ENCODE results near the gene ATP6V1B1.

ATP6V1B1 gene

GRCh38 chr2:70935468-70936164, at the start of gene ATP6V1B1:
ATP6V1B1 (plus strand) TSS chr2:70935900; CDS start chr2:70935955, 55 bp downstream.
- DNase-seq, result no peak

- DNase-seq, result no peak
These were observed 49.1 kb upstream of the ATP6V1B1 start for GRCh38 chr2:70886541-70886987.

DNA sequence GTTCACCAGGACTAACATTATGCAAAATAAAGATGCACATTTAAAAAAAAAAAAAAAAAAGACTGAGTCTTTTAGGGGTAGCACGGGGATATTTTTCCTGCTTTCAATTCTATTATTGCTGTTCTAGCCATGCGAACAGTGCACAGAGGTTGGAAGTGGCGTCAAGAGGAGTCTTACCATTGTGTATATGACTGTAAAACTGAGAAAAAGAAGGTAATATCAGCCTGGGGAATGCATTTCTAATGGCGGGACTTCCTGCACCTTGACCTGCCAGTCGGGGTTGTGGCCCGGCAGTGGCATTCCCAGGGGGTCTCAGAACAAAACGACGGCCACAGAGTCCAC, 48.5 kb upstream of the ATP6V1B1 start:
- DNase-seq, result no peak

GRCh38 chr2:70887550-70888246, 48.0 kb upstream of the ATP6V1B1 start:
- no peak for DNase-seq

- no peak for DNase-seq
These were observed 47.3 kb upstream of the ATP6V1B1 start for GRCh38 chr2:70888366-70888922.

GRCh38 chr2:70888923-70889715, 46.6 kb upstream of the ATP6V1B1 start:
- no peak for DNase-seq

DNA sequence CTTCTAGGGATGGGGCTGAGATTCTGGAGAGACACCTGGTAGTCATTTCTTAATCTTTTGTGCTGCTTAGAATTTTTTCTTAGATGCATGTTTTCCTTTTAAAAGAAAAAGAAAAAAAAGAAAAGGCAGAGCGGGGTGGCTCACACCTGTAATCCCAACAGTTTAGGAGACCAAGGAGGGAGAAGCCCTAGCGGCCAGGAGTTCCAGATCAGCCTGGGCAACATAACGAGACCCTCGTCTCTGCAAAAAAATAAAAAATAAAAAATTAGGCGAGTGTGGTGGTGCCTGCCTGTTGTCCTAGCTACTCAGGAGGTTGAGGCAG, 46.0 kb upstream of the ATP6V1B1 start:
- DNase-seq, result no peak

DNA sequence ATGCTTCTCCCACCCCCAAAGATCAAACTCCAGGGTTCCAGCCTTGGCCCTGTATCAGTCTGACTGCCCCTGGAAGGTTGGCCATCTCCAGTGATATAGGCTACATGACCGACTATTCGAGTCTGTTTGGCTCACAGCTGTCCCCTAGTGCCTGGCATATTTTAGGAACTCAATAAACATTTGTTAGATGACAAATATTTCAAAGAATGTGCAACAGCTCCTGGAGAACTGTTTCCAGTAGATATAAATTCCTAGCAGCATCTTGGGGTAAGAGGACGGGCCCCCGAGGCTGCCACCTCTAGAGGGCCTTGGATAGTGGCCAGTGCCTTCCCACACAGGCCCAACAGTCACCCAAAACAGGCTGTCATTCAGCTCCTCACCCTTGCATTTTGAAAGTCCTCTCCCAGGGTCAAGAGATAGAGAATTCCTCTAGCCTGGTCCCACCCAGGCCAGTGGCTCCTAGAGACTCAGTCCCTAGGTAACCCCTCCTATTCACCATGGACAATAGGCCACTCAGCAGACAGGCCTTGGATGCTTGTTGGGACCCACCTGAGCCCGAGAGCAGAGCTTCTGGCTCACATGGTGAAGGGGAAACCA, 45.1 kb upstream of the ATP6V1B1 start:
- DNase-seq, result no peak

- no peak for DNase-seq
These were observed 43.9 kb upstream of the ATP6V1B1 start for GRCh38 chr2:70891572-70892357.

DNA sequence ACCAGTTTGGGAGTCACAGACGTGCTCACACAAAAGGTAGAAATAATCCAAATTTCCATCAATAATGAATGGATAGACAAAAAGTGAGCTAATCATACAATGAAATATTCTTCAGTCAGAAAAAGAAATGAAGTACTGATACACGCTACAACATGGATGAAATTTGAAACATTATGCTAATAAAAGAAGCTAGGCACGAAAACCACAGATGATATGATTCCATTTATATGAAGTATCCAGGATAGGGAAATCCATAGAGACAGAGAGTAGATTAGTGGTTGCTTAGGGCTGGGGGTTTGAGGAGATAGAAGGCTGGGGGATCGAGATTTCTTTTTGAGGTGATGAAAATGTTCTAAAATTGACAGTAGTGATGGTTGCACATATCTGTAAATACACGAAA, 43.0 kb upstream of the ATP6V1B1 start:
- no peak for DNase-seq

DNA sequence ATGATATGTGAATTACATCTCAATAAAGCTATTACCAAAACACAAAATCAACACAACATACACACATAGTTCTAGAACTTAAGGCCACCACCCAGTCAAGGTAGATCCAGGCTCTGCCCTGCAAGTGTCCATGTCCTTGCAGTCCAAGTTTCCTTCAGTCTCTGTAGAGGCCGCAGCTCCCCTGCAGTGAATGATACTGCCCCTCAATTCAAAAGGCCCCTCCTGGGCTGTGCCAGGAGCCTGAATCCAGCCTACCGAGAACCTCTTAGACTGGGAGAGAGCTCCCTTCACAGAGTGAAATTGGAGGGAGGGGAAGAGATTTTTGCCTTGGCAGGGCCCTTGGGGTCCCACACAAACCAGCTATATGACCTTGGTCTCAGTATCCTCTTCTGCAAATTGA, 42.5 kb upstream of the ATP6V1B1 start:
- DNase-seq, result no peak

DNA sequence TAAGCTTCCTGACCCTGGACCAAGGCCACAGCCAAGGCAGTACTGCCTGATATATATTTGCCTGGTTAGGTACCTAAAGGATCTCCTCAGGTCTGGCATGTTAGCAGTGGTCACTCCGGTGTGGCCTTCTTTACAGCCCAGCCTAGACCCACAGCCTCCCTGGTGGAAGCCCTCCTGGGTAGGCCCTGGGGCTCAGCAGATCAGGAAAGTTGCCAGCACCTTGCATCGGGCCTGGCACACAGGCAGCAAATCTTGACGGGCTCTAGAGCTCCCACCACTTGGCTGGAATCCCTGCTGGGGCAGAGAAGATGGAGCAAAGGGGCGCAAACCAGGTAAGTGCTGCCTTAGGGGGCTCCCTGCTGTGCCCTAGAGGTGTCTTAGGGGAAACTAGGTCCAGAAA, 40.9 kb upstream of the ATP6V1B1 start:
- no peak for DNase-seq

DNA sequence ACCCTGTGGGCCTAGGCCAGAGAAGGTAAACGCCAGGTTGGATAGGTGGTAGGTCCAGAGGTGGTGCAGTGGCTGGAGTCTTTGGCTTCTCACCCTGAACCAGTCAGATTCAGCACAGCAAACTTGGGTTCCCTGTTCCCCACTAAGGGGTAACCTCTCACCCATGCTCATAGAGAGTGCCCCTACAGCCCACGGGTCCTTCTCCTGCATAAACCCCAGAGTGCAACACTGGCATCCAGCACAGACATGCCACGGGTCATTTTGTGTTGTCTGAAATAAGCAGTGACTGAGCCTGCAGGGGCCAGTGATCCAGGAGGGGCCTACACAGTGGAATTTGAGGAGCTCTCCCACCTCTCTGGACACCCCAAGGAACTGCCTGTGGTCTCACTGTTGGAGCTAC, 40.5 kb upstream of the ATP6V1B1 start:
- no peak for DNase-seq

DNA sequence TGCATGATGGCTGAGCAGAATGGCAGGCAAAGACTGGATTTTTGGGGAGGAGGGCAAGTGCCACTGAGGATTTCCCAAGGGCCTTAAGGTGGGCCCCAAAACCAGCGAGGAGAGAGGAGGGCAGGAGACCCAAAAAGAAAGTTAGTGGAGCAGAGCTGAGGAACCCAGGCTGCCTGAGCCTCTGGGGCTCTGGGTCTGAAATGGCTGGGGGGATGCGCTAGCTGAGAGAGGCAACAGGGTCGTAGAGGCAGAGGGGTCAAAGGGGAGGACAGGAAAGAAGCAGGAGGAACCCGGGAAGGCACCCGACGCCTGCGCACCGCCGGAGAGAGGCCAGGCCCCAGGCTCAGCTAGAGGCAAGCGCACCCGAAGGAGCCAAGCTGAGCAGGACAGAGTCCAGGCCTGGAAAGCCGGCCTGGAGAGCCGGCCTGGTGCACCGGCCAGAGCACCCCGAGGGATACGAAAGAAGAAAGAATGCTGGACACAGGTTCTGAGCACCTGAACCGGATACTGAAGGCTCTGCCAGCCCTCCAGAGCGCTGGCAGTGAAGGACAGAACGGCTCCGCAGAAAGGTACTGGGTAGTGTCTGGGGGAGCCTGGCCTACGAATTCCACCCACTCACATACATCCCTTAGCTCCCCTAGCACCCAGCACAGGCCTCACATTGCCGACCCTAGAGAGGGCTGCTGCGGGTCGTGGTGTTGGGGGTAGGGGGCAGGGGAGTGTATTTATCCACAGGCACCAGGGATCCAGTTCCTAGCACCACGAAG, 39.5 kb upstream of the ATP6V1B1 start:
- DNase-seq, result no peak

GRCh38 chr2:70896765-70897202, 38.9 kb upstream of the ATP6V1B1 start:
- DNase-seq, result no peak

DNA sequence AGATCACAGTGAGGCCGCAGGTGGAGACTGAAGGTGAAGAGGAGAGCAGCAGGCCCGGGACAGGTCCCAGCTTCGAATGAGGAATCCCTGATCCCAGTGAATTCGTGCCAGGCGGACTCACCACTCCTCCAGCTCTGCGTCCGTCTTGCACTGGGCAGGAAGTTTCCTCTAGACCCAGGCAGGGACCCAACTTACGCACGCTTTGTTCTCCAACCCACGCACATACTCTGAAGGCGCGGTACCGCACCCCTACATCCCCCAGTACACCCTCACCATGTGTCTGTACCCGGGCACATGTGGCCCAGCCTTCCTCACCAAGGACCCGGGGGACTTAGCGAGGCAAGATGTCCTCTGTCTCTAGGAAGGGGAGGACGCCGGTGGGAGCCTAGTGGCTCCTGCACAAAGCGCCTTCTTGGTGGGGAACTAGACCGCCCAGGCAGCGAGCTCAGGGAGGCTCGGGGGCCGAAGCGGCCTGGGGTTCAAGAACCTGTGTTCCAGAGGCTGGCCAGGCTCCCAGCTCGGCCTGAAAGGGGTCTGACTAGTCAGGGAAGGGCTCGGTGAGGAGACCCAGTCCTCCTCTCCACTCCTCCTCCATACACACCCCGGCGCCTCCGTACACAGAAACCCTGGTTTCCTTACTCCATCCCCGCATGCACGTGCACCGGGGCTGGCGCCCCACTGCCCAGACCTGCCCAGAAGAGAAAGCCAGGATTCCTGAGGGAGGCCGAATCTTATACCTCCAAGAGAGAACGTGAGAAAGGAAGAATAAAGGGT, 38.3 kb upstream of the ATP6V1B1 start:
- no peak for DNase-seq

- no peak for DNase-seq
These were observed 37.8 kb upstream of the ATP6V1B1 start for GRCh38 chr2:70897977-70898226.

DNA sequence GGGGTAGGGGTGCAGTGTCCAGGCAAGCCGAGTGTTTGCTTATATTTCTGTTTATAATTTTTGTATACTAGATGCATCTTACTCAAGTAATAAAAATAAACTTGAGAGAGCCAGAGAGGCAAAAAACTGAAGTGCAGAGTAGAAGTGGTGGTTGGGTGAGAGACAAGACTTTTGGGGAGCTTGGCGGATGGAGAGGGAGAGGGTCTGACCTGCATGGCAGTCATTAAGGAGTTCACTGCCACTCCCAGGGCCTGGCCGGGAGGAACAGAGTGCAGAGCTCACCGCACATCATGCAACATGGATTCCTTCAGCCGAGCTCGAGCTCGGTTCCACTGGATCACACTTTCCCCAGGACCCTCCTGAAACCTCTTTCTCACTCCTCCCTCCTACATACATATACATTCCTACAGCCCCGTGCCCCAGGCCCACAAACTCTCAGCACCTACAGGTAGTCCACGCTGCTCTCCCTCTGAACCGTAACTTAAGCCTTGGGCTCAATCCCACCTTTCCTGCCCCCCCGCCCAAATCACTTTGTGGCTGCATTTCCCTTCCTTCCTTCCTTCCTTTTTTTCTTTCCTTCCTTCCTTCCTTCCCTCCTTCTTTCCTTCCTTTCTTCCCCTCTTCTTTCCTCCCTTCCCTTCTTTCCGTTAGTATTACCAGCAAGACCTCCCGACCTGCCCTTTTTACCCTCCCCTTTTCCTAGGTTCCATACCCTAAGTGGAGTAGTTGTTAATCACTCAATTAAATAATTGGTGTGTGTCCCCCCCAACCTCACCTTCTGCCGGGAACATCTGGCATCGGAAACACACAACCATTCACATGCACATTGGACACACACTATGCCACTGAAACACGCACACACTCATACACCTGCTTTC, 37.1 kb upstream of the ATP6V1B1 start:
- DNase-seq, result no peak

- DNase-seq, result no peak
These were observed 34.3 kb upstream of the ATP6V1B1 start for GRCh38 chr2:70901227-70902066.

All from activated effector memory CD4-positive, alpha-beta T cell treated with Interleukin-2 at 50 U/mL for 16 hours (primary cell).